Subcutaneous adipose tissue (tissue), 4 donors: Measurements from ENCODE around the gene LPCAT3. TPM values are rescaled to one million over a fixed set of nuclear protein-coding genes. Genes with fewer than 3 reads are reported as not detected.

ENCODE experiments used
- CTCF ChIP-seq: fragments of 450-650 bp; IDR thresholded peaks from one replicate; pipeline ENCODE4 v1.5.1; 2016; ENCODE audit warnings: low read depth, mild to moderate bottlenecking, control low read depth, antibody characterized with exemption, moderate library complexity
- total RNA-seq, 4 donors: library from RNA; depleted of rRNA; stranded (reverse); fragments of >200 nt; gene quantifications; one replicate each; pipeline ENCODE4 v1.1.0, GENCODE V29; 2016

The LPCAT3 gene
- total RNA-seq, 4 donors from 2014 or later = 21.8 to 55.9 (median 27.1) TPM

- TF ChIP-seq CTCF = no peak
These were observed 5.2 kb downstream of the LPCAT3 start for GRCh38 chr12:7013101-7013500.

GRCh38 chr12:7012024-7012607 is 6.2 kb downstream of the LPCAT3 start:
- TF ChIP-seq CTCF = no peak

- no peak for TF ChIP-seq CTCF
These were observed 8.8 kb downstream of the LPCAT3 start for GRCh38 chr12:7009512-7009911.

GRCh38 chr12:7008864-7009263 is 9.4 kb downstream of the LPCAT3 start:
- no peak for TF ChIP-seq CTCF

GRCh38 chr12:7006639-7007038 is 11.6 kb downstream of the LPCAT3 start:
- no peak for TF ChIP-seq CTCF

- no peak for TF ChIP-seq CTCF
These were observed 13.0 kb downstream of the LPCAT3 start for GRCh38 chr12:7005311-7005710.

GRCh38 chr12:7004840-7005239 is 13.4 kb downstream of the LPCAT3 start:
- TF ChIP-seq CTCF = no peak
